A549 (cell line): ENCODE measurements around the gene ELFN1. TPM values are rescaled to one million over a fixed set of nuclear protein-coding genes. Genes with fewer than 3 reads are reported as not detected.

Source experiments
- ATAC-seq, 2 experiments: fragments of 200-7000 bp in 1 of 2; fragments of >200 bp in 1 of 2; cut with Nextera tagmentation in 1 of 2; cut with Tn5 transposase in 1 of 2; 3 replicates each; pipeline versions ENCODE4 v1.8.0 to v1.9.1; 2018 to 2020; ENCODE audit warnings: mild to moderate bottlenecking in 1 of 2, moderate library complexity in 1 of 2
- CTCF ChIA-PET: fragments of 300-600 bp; sonication (Branson Sonifier 250); formaldehyde crosslinking; extraction: SDS; loops from one replicate; lab custom pipeline; 2021; ENCODE audit warnings: antibody characterized with exemption, inconsistent platforms; lab: Yijun Ruan, JAX
- POLR2A ChIA-PET: fragments of 350-600 bp; formaldehyde crosslinking; extraction: SDS; loops from one replicate; lab custom pipeline; 2021; ENCODE audit warnings: antibody characterized with exemption, inconsistent platforms; lab: Yijun Ruan, JAX
- DNase-seq, 2 experiments: peaks; one replicate each; pipeline versions ENCODE4 v3.0.0 to v3.0.0-alpha.2; 2011 to 2016; ENCODE audit warnings: low read depth in 1 of 2, low spot score in 1 of 2
- FAIRE-seq: peaks from 2 replicates; lab custom pipeline; 2011; peaks lifted over from hg19 to GRCh38; lab: Jason Lieb, UNC
- H3K27ac ChIP-seq, 2 experiments: fragments of >200 bp; sonication (Bioruptor Twin); formaldehyde crosslinking; 3 replicates each; pipeline ENCODE4 v1.5.1; 2016 to 2017
- H3K4me1 ChIP-seq: fragments of >200 bp; sonication (Bioruptor Twin); formaldehyde crosslinking; 3 replicates; pipeline ENCODE4 v1.6.1; 2016
- H3K4me2 ChIP-seq: fragments of >200 bp; sonication (Bioruptor Twin); formaldehyde crosslinking; 3 replicates; pipeline ENCODE4 v1.6.1; 2016
- H3K4me3 ChIP-seq: fragments of >200 bp; sonication (Bioruptor Twin); formaldehyde crosslinking; 3 replicates; pipeline ENCODE4 v1.5.1; 2016
- H3K9me3 ChIP-seq: fragments of >200 bp; sonication (Bioruptor Twin); formaldehyde crosslinking; 3 replicates; pipeline ENCODE4 v1.6.1; 2016
- CEBPB ChIP-seq, 2 experiments: fragments of >200 bp in 1 of 2; sonication (Bioruptor Twin) in 1 of 2; formaldehyde crosslinking in 1 of 2; IDR thresholded peaks; 2 replicates each; pipeline ENCODE4 v1.6.1; 2012 to 2016
- E2F6 ChIP-seq: IDR thresholded peaks from 2 replicates; pipeline ENCODE4 v1.6.1; 2012; ENCODE audit warnings: low read depth, borderline replicate concordance
- EHF ChIP-seq: fragments of 250-450 bp; sonication (Bioruptor Pico); IDR thresholded peaks from 2 replicates; pipeline ENCODE4 v1.5.0; 2020; ENCODE audit warnings: mild to moderate bottlenecking
- ESRRA ChIP-seq: fragments of 150-350 bp; IDR thresholded peaks from 2 replicates; pipeline ENCODE4 v1.6.1; 2014; ENCODE audit warnings: mild to moderate bottlenecking, low read length, borderline replicate concordance
- FOXS1 ChIP-seq: fragments of 250-450 bp; sonication (Bioruptor Pico); IDR thresholded peaks from 2 replicates; pipeline ENCODE4 v1.5.0; 2020; ENCODE audit warnings: mild to moderate bottlenecking, moderate library complexity
- GATA3 ChIP-seq: IDR thresholded peaks from 2 replicates; pipeline ENCODE4 v1.6.1; 2012; ENCODE audit warnings: borderline replicate concordance
- HMGXB4 ChIP-seq: fragments of 250-450 bp; sonication (Bioruptor Pico); IDR thresholded peaks from 2 replicates; pipeline ENCODE4 v1.5.0; 2021; ENCODE audit warnings: mild to moderate bottlenecking, moderate library complexity, borderline replicate concordance
- HOXB5 ChIP-seq: fragments of 250-450 bp; sonication (Bioruptor Pico); IDR thresholded peaks from 2 replicates; pipeline ENCODE4 v1.5.0; 2020; ENCODE audit warnings: mild to moderate bottlenecking, moderate library complexity
- JUN ChIP-seq, 2 experiments: fragments of >200 bp; sonication (Bioruptor Twin); formaldehyde crosslinking; IDR thresholded peaks; 2 replicates in 1 of 2; 3 replicates in 1 of 2; pipeline ENCODE4 v1.6.1; 2016 to 2017
- JUNB ChIP-seq: fragments of >200 bp; sonication (Bioruptor Twin); formaldehyde crosslinking; IDR thresholded peaks from 2 replicates; pipeline ENCODE4 v1.6.1; 2016
- MAX ChIP-seq: IDR thresholded peaks from 2 replicates; pipeline ENCODE4 v1.6.1; 2012
- MAZ ChIP-seq: fragments of 150-350 bp; IDR thresholded peaks from 2 replicates; pipeline ENCODE4 v1.6.1; 2014; ENCODE audit warnings: antibody characterized with exemption, low read depth, low read length, borderline replicate concordance
- MYC ChIP-seq: IDR thresholded peaks from 2 replicates; pipeline ENCODE4 v1.6.1; 2012; ENCODE audit warnings: mild to moderate bottlenecking, inconsistent platforms, low read length, improper control_type of control experiment, borderline replicate concordance
- NR3C1 ChIP-seq: fragments of >200 bp; sonication (Bioruptor Twin); formaldehyde crosslinking; IDR thresholded peaks from 3 replicates; pipeline ENCODE4 v1.6.1; 2017
- PHF8 ChIP-seq: fragments of 200-600 bp; sonication (generic); IDR thresholded peaks from 2 replicates; pipeline ENCODE4 v1.6.1; 2016; ENCODE audit warnings: low read depth, mild to moderate bottlenecking, antibody characterized with exemption, moderate library complexity, borderline replicate concordance
- POLR2AphosphoS2 ChIP-seq: conservative IDR thresholded peaks from 2 replicates; pipeline ENCODE4 v1.6.1; 2012; ENCODE audit warnings: low read length, improper control_type of control experiment, inconsistent platforms
- RNF2 ChIP-seq: fragments of 200-600 bp; sonication (generic); IDR thresholded peaks from 2 replicates; pipeline ENCODE4 v1.6.1; 2016; ENCODE audit warnings: low read depth, mild to moderate bottlenecking, antibody characterized with exemption, moderate library complexity, borderline replicate concordance
- SREBF2 ChIP-seq: fragments of 450-650 bp; IDR thresholded peaks from 2 replicates; pipeline ENCODE4 v1.6.1; 2014; ENCODE audit warnings: mild to moderate bottlenecking, moderate library complexity
- TP53 ChIP-seq: fragments of 250-450 bp; sonication (Bioruptor Pico); IDR thresholded peaks from 2 replicates; pipeline ENCODE4 v1.5.0; 2021; ENCODE audit warnings: mild to moderate bottlenecking, moderate library complexity
- USF2 ChIP-seq: fragments of 450-650 bp; IDR thresholded peaks from 2 replicates; pipeline ENCODE4 v1.6.1; 2014; ENCODE audit warnings: antibody characterized with exemption
- ZC3H11A ChIP-seq: fragments of 450-650 bp; IDR thresholded peaks from 2 replicates; pipeline ENCODE4 v1.6.1; 2014; ENCODE audit warnings: antibody characterized with exemption, mild to moderate bottlenecking
- WGBS: methylation state at CpG from one replicate; pipeline ENCODE4 v1.1.6; 2017; ENCODE audit errors: missing lambda C conversion rate; 5-methylcytosine and 5-hydroxymethylcytosine counted together
- polyA plus RNA-seq, 4 experiments: library from polyadenylated mRNA; depleted of rRNA in 3 of 4; stranded (reverse); fragments of >200 nt; fragmentation: RNase III in 1 of 4; extraction: RNeasy Plus Mini Kit Qiagen cat#74134 plus additional on column Dnase treatment in 1 of 4; gene quantifications; 2 replicates in 3 of 4; 3 replicates in 1 of 4; pipeline ENCODE4 v1.2.3, GENCODE V29; 2011 to 2017
- TF ChIP-seq, protein P1 (sequence below): fragments of >200 bp; sonication (Bioruptor Twin); formaldehyde crosslinking; IDR thresholded peaks from 3 replicates; pipeline ENCODE4 v1.5.1; 2016

The ELFN1 gene
- polyA plus RNA-seq, 2 of the 4 experiments (the other 2 are of a cell fraction), result 0.08 to 0.10 TPM

DNA sequence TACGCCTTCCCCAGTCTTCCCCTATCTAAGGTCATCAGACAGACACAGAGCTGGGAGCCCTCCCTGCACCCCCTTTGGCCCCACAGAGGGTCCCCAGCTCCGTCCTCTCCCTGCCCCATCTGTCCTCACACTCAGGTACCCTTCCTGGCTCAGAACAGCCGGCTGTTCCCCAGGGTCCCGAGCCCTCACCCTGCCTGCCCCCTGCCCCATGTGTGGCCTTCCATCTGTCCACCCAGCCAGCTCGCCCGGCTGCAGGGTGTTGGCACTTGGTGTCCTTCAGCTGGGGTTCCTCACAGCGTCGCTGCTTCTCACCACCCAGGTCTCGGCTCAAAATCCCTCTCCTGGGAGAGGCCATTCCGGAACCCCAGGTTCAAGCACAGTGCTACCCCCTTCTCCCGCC, 28.9 kb upstream of the ELFN1 start:
- FAIRE-seq, result no peak
- DNase-seq, result no peak
- TF ChIP-seq TP53 (CRISPR knock-in tag) (no peak), ESRRA (no peak), MAX (no peak), JUNB (no peak), EHF (CRISPR knock-in tag) (no peak), ZC3H11A (no peak), CEBPB (IDR thresholded peaks at IDR 0.05) (no peak), POLR2AphosphoS2 (no peak), USF2 (no peak), SREBF2 (no peak), FOXS1 (CRISPR knock-in tag) (no peak), GATA3 (no peak), NR3C1 (no peak), JUN (IDR thresholded peaks at IDR 0.05) (no peak), RNF2 (no peak), E2F6 (no peak), HOXB5 (CRISPR knock-in tag) (no peak), MYC (no peak)
- TF ChIP-seq, protein P1, sequence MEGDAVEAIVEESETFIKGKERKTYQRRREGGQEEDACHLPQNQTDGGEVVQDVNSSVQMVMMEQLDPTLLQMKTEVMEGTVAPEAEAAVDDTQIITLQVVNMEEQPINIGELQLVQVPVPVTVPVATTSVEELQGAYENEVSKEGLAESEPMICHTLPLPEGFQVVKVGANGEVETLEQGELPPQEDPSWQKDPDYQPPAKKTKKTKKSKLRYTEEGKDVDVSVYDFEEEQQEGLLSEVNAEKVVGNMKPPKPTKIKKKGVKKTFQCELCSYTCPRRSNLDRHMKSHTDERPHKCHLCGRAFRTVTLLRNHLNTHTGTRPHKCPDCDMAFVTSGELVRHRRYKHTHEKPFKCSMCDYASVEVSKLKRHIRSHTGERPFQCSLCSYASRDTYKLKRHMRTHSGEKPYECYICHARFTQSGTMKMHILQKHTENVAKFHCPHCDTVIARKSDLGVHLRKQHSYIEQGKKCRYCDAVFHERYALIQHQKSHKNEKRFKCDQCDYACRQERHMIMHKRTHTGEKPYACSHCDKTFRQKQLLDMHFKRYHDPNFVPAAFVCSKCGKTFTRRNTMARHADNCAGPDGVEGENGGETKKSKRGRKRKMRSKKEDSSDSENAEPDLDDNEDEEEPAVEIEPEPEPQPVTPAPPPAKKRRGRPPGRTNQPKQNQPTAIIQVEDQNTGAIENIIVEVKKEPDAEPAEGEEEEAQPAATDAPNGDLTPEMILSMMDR, result no peak
- Histone ChIP-seq H3K4me2 (no peak overlapping the region), H3K27ac (no peak overlapping the region), H3K4me1 (no peaks in the 10 kb centered on the region), H3K9me3 (peaks cover 17% of the 10 kb centered on the region), H3K4me3 (no peak overlapping the region)
- peak; percentile 19 to 50; a peak in 4 of 6 replicates for ATAC-seq
- ChIA-PET CTCF (interaction anchor here (0.8 to 1.4 kb wide), 6 partner anchors 9 to 64 kb away, joined by 3 to 6 read pairs (median 4); no protein-coding TSS in a partner anchor), POLR2A (no interaction called here)
- WGBS, result 38% methylated on average over 11 of the region's 11 CpGs

DNA sequence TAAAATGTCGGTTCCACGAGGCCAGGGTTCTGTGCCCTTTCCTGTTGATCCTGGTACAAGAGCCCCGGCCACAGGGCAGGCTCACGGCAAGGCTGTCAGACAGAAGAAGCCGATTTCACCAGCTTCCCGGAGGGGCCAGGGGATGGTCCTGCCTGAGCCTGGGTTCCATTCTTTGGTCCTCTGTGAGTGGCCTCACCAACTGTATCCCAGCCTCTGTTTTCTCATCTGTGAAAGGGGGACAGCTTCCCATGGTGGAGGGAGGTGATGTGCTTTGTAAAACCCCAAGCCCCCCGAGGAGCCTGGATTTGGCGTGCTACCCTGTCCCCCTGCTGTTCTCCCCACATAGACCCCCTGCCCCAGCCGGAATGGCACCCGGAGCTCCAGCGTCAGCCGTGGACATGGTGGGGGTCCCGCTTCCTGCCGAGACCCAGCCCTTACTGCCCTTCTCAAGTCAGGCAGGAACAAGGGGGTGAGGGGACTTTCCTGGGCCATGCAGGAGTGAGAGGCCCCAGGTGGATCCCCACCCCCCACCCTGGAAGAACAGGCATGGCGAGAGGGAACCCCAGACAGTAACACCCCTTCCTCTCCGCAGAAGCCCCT, 28.3 kb upstream of the ELFN1 start:
- ATAC-seq (peak; percentile 8 to 21; a peak in 3 of 6 replicates), DNase-seq (no peak), FAIRE-seq (no peak)
- Histone ChIP-seq H3K27ac (no peak overlapping the region), H3K4me3 (no peak overlapping the region), H3K4me1 (no peaks in the 10 kb centered on the region), H3K4me2 (no peak overlapping the region), H3K9me3 (peaks cover 15% of the 10 kb centered on the region)
- ChIA-PET CTCF (interaction anchor here (0.8 to 1.4 kb wide), 5 partner anchors 9 to 64 kb away, joined by 3 to 6 read pairs (median 3); no protein-coding TSS in a partner anchor), POLR2A (no interaction called here)
- WGBS, result 31% methylated on average over 7 of the region's 16 CpGs
- TF ChIP-seq HMGXB4 (CRISPR knock-in tag) (no peak), RNF2 (no peak), EHF (CRISPR knock-in tag) (no peak), E2F6 (no peak), PHF8 (no peak), ESRRA (no peak), JUN (IDR thresholded peaks at IDR 0.05) (no peak), MAZ (no peak)
